NT2/D1 (cell line): ENCODE measurements around the gene SPPL2A.

Experiments
- YY1 ChIP-seq: IDR thresholded peaks from 2 replicates; pipeline ENCODE4 v1.6.1; 2011; ENCODE audit not compliant: insufficient read length, insufficient read depth
- ZNF274 ChIP-seq: IDR thresholded peaks from 2 replicates; pipeline ENCODE4 v1.6.1; 2011; ENCODE audit warnings: mild to moderate bottlenecking, low read depth, low read length

DNA sequence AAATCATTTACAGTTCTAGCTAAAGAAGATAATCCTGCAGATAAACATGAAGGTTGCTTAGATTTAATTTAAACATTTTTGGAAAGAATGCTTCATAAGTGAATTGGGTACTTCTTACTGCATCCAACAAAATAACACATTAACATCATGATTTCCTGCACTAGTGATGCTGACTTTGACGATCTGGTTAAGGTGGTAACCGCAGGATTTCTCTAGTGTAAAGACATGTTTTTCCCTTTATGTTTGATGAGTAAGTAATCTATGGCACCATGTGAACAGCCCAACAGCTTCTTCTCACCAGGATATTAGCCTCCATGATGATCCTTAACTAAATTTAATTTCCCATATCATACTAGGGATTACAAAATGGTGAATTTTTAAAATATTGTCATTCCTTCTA is 14.1 kb downstream of the SPPL2A start:
- no peak for TF ChIP-seq ZNF274
- TF ChIP-seq YY1 = no peak
